SK-N-SH treated with all-trans-retinoic acid at 6 μM for 48 hours (cell line): Measurements from ENCODE around the gene CDK14.

Source experiments
- BACH2 ChIP-seq: fragments of 250-450 bp; sonication (Bioruptor Pico); IDR thresholded peaks from 2 replicates; pipeline ENCODE4 v1.9.0; 2021; ENCODE audit warnings: mild to moderate bottlenecking, borderline replicate concordance
- OSR1 ChIP-seq: fragments of 250-450 bp; sonication (Bioruptor Pico); IDR thresholded peaks from 2 replicates; pipeline ENCODE4 v1.8.0; 2022; ENCODE audit warnings: moderate library complexity, mild to moderate bottlenecking, inconsistent platforms
- PPARA ChIP-seq: fragments of 250-450 bp; sonication (Bioruptor Pico); IDR thresholded peaks from 2 replicates; pipeline ENCODE4 v1.5.0; 2020; ENCODE audit warnings: mild to moderate bottlenecking, borderline replicate concordance
- RARB ChIP-seq: fragments of 250-450 bp; sonication (Bioruptor Pico); IDR thresholded peaks from 2 replicates; pipeline ENCODE4 v1.8.0; 2021; ENCODE audit warnings: mild to moderate bottlenecking, moderate library complexity
- SNAI2 ChIP-seq: fragments of 250-450 bp; sonication (Bioruptor Pico); IDR thresholded peaks from 2 replicates; pipeline ENCODE4 v1.5.0; 2020; ENCODE audit warnings: mild to moderate bottlenecking, moderate library complexity
- ZC3H10 ChIP-seq: fragments of 250-450 bp; sonication (Bioruptor Pico); IDR thresholded peaks from 2 replicates; pipeline ENCODE4 v1.5.1; 2021; ENCODE audit warnings: mild to moderate bottlenecking, moderate library complexity
- ZFP3 ChIP-seq: fragments of 250-450 bp; sonication (Bioruptor Pico); IDR thresholded peaks from 2 replicates; pipeline ENCODE4 v1.5.0; 2020; ENCODE audit warnings: mild to moderate bottlenecking, moderate library complexity
- ZFP30 ChIP-seq: fragments of 450-650 bp; formaldehyde crosslinking; IDR thresholded peaks from 2 replicates; pipeline ENCODE4 v1.5.0; 2022; ENCODE audit warnings: mild to moderate bottlenecking, moderate library complexity
- ZNF70 ChIP-seq: fragments of 450-650 bp; formaldehyde crosslinking; IDR thresholded peaks from 2 replicates; pipeline ENCODE4 v1.5.0; 2020; ENCODE audit warnings: mild to moderate bottlenecking, moderate library complexity
- ZNF8 ChIP-seq: fragments of 450-650 bp; formaldehyde crosslinking; IDR thresholded peaks from 2 replicates; pipeline ENCODE4 v1.5.0; 2020; ENCODE audit warnings: mild to moderate bottlenecking, moderate library complexity
- TF ChIP-seq, protein P1 (sequence below): fragments of 250-450 bp; sonication (Bioruptor Pico); IDR thresholded peaks from 2 replicates; pipeline ENCODE4 v1.8.0; 2020; ENCODE audit warnings: mild to moderate bottlenecking, moderate library complexity, borderline replicate concordance
- TF ChIP-seq, protein P2 (sequence below): fragments of 250-450 bp; sonication (Bioruptor Pico); IDR thresholded peaks from 2 replicates; pipeline ENCODE4 v1.5.1; 2021; ENCODE audit warnings: mild to moderate bottlenecking, moderate library complexity

DNA sequence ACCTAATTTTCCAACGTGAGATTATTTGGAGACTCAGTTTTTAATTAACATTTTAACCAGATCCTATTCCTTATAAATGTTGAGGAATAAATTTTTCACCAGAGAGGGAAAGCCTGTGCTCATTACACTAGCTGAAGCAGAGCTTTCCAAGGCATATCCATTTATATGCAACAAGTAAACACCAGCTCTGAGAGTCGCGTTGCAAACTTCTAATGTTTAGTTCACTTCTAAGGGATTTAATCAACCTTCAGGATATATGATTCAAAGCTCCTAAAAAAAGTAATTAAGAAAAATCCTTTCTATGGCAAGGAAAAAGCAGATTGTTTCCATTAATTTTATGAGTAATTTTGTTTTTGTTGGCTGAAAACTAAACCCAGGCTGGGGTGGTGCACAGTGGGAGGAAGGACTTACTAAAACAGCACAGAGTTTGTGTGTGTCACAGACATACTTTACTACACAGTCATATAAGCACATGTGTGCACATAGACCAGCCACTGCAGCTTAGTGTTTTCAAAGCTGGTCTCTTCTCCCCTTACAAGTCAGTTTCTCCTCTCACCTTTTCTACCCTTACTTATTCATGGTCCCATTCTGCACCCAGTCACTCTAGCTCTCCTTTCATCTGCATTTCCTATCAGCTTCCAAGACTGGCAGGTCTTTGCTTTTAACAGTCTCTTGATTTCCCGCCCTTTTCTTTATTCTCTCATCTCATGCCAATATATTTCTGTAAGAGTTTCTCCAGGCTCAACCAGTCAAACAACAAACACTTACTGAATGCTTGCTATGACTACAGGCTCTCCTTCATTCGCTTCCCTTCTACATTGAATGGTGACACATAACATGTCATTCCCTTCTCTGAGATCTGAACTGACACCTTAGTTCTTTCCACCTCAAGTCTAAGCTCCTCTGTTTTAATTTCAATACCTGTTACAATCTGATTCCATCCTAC lies 587.0 kb downstream of the CDK14 start:
- no peak for TF ChIP-seq OSR1 (CRISPR knock-in tag)
- no peak for TF ChIP-seq RARB (CRISPR knock-in tag)
- TF ChIP-seq, protein P1, sequence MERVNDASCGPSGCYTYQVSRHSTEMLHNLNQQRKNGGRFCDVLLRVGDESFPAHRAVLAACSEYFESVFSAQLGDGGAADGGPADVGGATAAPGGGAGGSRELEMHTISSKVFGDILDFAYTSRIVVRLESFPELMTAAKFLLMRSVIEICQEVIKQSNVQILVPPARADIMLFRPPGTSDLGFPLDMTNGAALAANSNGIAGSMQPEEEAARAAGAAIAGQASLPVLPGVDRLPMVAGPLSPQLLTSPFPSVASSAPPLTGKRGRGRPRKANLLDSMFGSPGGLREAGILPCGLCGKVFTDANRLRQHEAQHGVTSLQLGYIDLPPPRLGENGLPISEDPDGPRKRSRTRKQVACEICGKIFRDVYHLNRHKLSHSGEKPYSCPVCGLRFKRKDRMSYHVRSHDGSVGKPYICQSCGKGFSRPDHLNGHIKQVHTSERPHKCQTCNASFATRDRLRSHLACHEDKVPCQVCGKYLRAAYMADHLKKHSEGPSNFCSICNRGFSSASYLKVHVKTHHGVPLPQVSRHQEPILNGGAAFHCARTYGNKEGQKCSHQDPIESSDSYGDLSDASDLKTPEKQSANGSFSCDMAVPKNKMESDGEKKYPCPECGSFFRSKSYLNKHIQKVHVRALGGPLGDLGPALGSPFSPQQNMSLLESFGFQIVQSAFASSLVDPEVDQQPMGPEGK, result no peak
- no peak for TF ChIP-seq ZNF70 (CRISPR knock-in tag)
- TF ChIP-seq ZFP3 (CRISPR knock-in tag), result no peak
- no peak for TF ChIP-seq ZFP30 (CRISPR knock-in tag)
- no peak for TF ChIP-seq PPARA (CRISPR knock-in tag)
- TF ChIP-seq, protein P2, sequence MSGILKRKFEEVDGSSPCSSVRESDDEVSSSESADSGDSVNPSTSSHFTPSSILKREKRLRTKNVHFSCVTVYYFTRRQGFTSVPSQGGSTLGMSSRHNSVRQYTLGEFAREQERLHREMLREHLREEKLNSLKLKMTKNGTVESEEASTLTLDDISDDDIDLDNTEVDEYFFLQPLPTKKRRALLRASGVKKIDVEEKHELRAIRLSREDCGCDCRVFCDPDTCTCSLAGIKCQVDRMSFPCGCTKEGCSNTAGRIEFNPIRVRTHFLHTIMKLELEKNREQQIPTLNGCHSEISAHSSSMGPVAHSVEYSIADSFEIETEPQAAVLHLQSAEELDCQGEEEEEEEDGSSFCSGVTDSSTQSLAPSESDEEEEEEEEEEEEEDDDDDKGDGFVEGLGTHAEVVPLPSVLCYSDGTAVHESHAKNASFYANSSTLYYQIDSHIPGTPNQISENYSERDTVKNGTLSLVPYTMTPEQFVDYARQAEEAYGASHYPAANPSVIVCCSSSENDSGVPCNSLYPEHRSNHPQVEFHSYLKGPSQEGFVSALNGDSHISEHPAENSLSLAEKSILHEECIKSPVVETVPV (CRISPR knock-in tag), result no peak
- TF ChIP-seq BACH2 (CRISPR knock-in tag), result no peak
- TF ChIP-seq SNAI2 (CRISPR knock-in tag), result no peak
- TF ChIP-seq ZC3H10 (CRISPR knock-in tag), result no peak
- no peak for TF ChIP-seq ZNF8 (CRISPR knock-in tag)
